NCI-H1417 (cell line): Measurements from ENCODE around the gene NIPAL4.
"Not testable (repeated sequence)": the region's sequence is repeated elsewhere in the genome, so short reads cannot be mapped to it uniquely, and the experiment has no call there.

Experiments used
- DNase-seq, 3 experiments: peaks; one replicate each; lab custom pipeline; 2025; lab: John Stamatoyannopoulos, UW

NIPAL4 gene

DNA sequence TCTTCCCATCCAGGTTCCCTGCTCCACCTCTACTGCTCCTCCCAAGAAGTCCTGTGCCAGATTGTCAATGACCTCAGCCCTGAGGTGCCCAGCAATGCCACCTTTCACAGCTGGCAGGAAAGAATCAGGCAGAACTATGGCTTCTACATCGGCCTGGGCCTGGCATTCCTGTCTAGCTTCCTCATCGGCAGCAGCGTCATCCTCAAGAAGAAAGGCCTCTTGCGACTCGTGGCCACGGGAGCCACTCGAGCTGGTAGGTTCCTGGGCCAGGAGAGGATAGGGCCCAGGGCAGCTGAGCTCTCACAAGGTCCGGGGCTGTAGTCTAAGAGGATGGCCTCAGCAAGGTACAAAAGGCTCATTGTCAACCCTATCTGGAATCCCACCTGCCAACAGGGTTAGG is 3.1 kb downstream of the NIPAL4 start:
- no peak for DNase-seq

DNA sequence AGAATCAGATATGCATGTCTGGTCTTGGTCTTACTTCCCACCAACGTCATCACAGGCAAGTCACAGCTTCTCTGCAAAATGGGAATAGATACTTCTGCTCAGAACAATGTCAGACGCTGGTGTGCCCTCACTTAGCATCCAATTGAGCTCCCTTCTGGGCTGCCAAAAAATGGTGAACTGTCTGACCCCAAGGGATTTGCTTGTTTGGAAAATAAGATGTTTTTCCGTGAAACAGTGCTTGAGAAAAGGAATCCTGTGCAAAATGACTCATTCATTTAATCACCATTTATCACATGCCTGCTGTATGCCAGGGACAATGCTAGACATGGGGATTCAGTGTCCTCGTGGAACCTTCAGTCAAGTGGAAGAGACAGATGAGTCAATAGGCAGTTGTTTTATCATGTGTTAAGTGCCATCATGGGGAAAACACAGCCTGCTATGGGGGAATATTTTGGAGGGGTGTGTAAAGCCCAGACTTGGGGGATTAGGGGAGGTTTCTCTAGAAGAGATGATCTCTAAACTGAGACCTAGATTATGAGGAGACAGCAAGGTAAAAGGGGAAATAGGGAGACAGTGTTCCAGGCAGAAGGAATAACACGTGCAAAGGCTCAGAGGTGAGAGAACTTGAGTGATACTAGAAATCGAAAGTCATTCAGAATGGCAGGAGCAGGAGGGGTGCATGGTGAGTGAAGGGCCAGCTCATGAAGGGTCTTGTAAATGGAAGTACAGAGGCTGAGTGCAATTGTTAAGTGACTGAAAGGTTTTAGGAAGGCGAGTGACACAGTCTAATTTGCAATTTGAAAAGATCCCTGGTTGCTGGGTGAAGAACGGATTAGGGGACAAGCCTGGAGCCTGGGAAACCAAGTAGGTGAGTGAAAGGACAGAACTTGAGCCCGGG is 3.9 kb downstream of the NIPAL4 start:
- peak in 1 of 3 experiments; percentile 30 for DNase-seq

DNA sequence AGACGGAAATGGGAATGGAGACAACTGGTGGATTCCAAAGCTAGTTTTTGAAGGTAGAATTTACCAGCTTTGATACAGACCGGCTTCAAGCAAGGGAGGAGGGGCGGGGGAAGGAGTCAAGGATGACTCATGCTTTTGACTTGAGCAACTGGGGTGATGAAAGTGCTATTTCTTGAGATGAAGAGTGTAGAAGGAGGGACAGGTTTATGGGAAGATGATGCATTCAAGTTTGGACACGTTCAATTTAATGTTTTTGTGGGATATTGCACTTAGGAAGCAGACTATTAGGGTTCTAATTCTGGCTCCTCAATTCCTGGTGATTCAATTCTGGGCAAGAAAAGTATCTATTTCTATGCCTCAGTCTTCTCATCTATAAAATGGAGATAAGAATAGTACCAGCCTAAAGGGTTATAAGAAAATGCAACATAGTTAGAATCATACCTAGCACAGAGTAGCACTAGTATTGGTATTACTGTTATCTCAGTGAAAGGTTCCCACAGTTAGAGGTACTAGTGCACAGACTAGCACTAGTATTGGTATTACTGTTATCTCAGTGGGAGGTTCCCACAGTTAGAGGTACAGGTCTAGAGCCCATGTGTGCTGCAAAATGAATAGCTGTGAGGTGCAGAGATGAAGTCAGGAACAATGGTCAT is 4.6 kb downstream of the NIPAL4 start:
- DNase-seq: no peak

DNA sequence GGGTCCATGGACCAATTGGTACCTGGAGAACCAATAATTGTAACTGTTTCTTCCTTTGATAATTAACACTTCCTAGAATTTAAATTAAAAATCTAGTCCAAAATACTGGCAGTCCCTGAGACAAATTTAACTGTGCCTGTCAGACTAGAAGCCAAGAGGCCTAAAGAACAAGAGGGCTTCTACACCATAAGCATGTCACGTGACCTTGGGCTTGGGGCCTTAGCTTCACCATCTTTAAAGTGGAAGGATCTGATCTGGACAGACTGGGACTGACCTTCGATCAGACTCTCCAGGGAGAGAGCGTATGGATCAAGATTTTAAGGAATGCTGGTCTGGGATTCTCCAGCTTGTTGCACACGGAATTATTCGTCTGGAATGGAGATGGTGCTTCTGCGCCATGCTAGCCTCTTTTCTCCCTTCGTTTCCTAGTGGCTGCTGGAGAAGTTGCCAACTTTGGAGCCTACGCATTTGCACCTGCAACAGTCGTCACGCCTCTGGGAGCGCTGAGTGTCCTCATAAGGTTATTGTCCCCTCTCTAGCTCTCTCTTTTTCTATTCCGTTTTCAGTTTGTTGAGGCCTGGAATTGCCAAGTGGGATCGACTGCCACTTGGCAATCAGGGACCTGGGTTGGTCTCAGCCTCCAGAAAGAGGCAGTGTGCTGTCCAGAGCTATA is 8.4 kb downstream of the NIPAL4 start:
- peak in 1 of 3 experiments; percentile 84 for DNase-seq

DNA sequence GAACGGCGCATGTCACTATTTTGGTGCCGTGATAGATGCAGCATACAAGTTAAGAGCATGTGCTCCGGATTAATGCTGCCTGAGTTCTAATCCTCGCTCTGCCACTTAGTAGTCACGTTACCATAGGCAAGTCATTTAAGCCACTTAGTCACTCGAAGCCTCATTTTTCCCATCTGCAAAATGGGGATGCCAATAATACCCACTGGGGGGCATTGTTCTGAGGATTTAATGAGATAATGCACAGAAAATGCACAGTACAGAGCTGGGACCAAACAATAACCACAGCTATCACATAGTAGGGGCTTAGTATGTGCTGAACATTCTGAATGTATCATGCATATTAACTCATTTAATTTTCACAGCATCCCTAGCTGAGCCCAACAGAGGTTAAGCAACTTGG is 9.1 kb downstream of the NIPAL4 start:
- DNase-seq: no peak

DNA sequence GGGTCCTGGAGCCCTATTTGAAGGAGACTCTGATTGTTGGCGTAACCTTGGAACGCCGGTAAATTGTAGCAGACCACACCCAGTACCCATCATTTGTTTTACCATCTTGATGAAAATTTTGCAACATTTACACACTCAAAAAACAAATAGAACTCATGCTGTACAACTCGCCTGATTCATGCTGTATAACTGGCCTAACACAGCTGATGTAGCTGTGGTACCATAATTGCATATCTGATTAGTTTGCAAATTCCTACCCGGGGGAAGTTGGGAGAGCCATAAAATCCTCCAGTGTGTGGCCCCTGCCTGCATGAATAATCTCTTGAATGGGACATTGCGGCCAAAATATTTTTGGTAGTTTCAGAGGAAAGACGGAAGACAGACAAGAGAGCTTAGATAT is 9.7 kb downstream of the NIPAL4 start:
- DNase-seq: no peak

DNA sequence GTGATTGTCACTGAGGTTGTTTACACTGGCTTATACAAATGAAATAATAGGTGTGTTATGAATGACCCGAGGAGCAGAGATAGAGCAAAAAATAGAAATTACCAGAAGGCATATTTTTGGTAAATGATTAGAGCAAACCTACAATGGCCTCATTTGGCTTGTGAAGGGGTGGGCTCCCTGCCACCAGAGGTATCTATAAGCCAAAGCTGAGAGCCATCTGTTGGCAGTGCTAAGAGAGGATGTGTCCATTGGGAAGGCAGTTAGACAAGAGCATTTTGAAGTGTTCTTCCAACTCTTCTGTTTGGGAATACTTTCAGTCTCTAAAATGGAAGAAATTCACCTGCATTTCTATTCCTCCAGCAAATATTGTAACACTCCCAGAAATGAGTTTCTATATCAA is 10.6 kb downstream of the NIPAL4 start:
- DNase-seq: no peak

DNA sequence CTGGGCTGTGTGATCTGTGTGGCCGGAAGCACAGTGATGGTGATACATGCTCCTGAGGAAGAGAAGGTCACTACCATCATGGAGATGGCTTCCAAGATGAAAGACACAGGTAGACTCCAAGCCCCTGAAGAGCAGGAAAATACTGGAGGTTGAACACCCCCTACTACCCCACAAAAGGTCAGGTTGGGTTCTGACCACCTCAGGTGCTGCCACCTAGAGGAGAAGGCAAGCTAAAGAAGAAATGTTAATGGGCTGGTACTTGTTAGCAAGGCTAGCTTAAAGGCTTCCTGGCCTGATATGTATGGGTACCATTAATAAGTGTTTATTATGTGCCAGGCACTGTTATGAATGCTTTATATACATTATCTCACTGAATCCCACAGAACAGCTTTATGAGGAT is 11.7 kb downstream of the NIPAL4 start:
- peak in 2 of 3 experiments; percentile 5 to 11 for DNase-seq

DNA sequence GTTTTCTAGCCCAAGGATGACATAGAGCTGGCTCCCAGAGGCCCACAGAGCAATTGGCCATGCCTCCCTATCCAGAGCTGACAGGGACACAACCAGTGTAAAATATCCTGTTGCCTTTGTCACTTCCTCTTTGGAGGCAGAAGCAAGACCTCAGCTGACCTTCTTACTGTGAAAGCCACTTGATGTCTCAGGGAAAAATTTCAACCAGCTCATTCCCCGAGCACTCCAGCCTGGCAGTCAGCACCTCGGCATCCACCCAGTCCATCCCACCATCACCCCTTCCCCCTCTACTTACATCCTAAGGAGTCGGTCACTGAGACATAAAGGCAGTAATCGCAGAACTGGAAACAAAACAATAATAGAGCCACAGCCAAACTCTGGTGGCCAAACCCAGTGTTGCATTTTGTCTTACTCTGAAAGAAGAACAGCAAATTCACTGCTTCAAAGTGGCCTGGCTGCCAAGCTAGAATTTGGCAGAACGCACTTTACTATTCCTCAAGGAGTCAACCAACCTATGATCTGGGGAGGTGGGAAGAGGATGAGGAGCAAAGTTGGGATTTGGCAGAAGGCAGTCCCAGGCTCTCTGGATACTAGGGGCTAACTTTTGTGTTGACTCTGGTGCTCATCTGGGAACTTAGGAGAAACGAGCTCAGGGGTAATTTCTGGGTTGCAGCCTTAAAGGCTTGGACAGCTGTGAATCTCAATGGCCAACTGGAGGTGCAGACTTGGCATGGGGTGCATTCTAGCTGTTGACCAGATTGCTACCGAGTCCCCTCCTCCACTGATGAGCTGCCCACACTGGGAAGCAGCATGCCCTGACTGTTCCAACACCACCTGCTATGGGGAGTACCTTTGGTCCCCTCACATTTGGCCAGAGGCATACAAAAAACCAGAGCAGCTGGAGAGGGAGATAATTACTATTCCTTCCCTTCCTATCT is 13.6 kb downstream of the NIPAL4 start:
- DNase-seq: peak in 1 of 3 experiments; percentile 17

DNA sequence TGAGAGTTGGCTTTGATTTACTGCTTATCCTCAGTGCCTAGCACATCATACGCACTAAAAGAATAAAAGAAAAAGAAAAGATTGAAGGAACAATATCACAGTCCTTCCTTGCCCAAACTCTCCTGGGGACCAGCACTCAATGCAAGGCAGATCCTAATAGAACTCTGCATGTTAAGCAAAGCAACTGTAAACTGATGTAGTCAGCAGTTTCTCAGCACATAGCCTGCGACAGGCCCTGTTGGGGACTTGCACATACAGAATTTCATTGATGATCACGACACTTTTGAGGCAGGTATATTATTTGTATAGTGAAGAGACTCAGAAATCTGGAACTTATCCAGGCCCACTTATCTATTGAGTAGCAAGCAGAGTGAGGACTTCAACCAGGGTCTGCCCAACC is 15.4 kb downstream of the NIPAL4 start:
- peak in 2 of 3 experiments; percentile 3 to 82 for DNase-seq

DNA sequence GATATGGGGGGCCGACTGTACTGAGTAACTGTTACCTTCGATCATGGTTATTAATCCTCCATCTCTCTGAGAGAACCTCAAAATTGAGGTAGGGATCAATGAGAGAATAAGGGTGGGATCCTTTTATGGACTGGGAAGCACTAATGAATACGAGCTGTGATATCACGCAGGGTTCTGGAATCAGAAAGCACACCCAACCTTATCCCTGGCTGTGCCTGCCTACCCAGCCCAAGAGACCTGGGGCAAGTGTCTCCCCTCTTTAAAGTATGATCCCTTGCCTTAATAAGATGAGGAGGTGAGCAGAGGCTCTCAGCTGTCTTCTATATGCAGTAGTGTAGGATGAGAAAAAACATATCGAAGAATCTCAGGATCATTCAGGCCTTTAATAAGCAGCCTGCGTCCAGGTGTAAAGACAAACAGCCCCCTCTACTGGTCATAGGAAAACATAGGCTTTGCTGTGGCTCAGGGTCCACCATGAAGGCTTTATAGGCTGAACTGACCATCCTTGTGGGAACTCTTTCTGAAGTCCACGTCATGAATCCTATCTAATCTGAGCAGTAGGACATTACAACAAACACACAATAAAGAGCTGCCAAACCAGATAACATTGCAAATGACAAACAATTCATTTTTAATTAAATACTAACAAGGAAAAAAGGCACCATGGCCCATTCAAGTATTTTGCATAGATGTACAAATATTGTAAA is 16.8 kb downstream of the NIPAL4 start:
- DNase-seq: peak; percentile 33 to 82 (median 78)

DNA sequence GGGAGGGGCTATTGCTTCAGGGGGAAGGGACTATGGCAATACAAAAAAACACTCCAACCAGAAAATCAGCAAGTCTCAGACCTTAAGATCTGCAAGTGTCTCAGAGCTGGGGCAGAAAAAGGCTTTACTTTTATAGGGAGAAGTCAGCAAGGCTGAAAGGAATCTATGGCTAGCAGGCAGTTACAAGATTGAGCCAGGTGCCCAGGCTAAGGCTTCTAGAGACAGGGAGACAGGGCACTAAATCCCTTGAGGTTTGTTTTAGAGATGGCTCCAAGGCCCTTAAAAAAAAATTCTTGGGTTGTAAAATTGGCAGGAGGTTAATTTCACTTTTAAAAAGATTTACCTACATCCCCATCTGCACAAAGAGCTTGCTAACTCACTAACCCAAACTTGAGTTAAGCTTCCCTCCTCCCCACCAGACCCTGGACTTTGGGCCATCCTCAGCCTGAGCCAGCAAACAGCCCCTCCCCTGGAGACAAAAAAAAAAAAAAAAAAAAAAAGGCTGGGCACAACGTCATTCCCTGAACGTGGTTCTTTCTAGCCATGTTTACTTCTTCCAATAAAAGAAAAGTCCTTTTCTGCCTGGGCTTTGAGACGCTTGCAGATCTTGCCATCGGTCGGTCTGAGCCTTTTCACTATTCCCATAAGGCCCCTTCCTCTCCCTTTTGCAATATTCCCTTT is 17.9 kb downstream of the NIPAL4 start:
- no peak for DNase-seq

DNA sequence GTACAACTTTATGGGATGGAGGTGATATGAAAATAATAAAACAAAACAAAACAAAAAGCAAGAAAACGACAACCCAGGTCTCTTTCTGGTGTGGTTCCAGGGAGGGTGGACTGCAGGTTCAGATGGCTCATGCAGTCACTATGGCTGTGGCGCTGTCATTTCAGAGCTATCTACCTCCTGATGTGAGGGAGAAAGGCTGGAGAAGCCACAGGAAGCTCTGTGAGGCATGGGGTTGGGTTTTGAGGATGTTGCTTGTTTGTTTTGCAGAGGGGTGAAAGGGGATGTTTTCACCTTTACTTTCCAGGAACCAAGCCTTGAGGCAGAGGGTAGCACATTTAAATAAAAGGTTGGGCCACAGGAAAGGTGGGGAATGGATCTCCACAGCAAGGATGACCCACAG is 18.7 kb downstream of the NIPAL4 start:
- DNase-seq: no peak

DNA sequence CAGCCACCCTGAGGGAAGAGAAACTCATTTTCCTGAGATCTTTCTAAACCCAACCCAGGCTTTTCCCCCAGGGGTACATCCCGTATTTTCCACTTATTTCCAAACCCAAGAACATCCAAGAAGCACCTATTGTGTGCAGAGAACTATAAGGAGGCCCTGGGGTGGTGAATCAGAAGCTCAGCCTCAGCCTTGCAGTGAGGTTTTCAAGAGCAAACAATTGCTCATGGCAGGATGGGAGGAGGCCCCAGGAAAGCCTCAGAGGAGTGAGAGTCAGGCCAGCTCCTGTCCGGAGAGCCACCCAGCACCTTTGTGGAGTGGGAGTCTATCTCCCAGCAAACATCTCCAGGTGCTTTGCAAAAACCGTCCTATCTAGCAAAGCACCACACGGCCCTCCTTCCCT is 19.2 kb downstream of the NIPAL4 start:
- DNase-seq: no peak

DNA sequence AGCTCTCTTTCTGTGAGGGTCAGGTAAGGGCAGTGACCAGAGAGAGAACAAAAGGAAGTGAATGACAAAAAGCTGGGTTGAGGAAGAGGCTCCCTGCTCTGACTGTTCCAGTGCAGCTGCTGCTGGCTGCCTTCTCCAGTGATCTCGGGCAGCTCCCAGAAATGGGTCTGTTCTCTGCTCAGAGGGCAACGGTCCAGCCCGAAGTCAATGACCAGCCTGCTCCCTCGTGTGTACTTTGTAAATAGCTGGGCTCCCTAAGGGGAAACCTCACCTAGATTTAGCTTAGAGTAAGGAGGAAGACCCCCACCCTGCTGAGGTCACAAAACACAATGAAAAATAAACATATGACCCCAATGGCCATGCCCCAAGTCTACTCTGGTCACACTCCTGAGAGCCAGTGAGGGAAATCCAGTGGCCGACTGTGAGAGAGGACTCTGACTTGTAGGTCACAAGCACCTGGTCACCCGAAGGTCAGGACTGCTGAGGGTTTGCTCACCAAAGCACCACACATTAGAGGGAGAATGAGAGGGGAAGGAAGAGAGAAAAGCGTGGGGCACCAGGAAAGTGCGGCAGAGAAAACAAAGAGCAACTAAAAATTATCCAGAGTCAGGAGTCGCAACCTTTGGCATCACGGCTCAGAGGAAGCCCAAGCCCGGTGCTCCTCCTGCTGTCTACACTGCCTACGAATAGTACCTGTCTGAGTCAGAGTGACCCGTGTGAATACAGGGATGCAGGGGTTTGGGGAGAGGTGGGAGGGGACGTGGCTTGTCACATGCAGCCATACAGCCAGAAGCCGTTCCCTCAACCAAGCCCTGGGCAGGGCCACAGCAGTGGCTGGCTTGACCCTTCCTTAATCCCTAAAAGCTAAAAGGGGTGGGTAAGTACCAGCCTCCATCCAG is 19.8 kb downstream of the NIPAL4 start:
- no peak for DNase-seq

DNA sequence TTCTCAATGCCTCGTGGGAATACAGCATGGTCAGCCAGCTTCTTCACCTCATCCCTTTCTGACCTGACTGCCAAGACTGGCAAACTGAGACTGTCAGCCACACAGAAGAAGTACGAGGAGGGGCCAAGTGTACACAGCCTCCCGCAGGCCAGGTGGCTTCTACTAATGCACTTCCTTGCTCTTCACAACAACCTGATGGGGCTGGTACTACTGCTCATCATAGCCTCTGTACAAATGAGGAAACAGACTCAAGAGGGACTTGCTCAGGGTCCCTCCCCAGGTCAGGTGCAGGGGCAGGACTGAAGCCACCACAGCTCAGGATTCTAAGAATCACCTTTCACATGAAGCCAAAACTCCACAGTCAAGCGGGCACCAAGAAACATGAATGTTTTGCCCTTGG is 21.3 kb downstream of the NIPAL4 start:
- DNase-seq: peak in 1 of 3 experiments; percentile 5

DNA sequence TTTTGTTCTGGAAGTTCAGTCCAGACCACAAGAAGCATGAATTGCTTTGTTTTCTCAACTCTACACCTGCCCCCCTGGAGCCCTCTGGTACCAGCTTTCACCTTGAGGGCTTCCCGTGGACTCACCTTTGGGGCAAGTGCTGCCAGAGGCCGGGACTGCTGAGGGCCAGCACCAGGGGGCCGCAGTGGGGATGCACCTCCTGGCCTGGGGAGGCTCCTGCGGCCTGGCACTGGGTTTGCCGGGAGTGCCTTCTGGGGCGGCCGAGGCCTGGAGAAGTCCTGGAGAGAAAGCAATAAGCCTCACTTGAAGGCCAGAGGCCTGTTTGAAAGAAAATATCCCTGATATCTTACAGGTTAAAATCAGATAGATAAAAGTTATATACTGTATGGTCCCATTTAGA is 21.7 kb downstream of the NIPAL4 start:
- DNase-seq: no peak

DNA sequence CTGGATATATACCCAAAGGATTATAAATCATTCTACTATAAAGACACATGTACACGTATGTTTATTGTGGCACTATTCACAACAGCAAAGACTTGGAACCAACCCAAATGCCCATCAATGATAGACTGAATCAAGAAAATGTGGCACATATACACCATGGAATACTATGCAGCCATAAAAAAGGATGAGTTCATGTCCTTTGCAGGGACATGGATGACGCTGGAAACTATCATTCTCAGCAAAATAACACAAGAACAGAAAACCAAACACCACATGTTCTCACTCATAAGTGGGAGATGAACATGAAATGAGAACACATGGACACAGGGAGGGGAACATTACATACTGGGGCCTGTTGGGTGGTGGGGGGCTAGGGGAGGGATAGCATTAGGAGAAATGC is 22.7 kb downstream of the NIPAL4 start:
- not testable (repeated sequence) for DNase-seq

DNA sequence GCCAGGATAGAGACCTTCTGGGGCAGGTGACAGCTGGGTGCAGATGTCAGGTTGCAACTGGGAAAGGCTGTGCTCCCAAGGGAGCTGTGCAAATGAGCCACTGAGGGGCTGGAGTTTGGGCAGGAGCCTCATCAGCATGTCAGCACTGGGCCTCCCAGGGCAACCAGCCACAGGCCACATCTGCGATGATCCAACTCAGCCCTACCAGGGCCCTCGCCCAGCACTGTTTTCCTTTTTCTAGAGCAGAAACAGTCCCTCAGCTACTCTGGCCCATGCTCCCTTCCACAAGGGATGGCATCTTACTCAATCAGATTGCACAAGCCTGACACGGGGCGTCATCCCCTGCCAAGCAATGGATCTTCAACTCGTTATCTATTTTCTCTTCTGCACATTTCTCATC is 24.8 kb downstream of the NIPAL4 start:
- no peak for DNase-seq
